HepG2 (cell line): ENCODE data around the gene CES3. TPM values are rescaled to one million over a fixed set of nuclear protein-coding genes. Genes with fewer than 3 reads are reported as not detected.
A peak's percentile ranks its signal among the peaks of the same experiment; 100 is the strongest.

Experiments used
- ARNT ChIP-seq: fragments of 450-650 bp; IDR thresholded peaks from 2 replicates; pipeline ENCODE4 v1.6.1; 2017
- ATAD3A ChIP-seq: sonication (generic); formaldehyde crosslinking; IDR thresholded peaks from 2 replicates; pipeline ENCODE4 v1.4.0; 2020; ENCODE audit warnings: missing genetic modification reagents
- BRF2 ChIP-seq: sonication (generic); formaldehyde crosslinking; IDR thresholded peaks from 2 replicates; pipeline ENCODE4 v1.8.1; 2022; ENCODE audit warnings: mild to moderate bottlenecking, missing genetic modification reagents
- DPF2 ChIP-seq: sonication (generic); formaldehyde crosslinking; IDR thresholded peaks from 2 replicates; pipeline ENCODE4 v1.4.0; 2020; ENCODE audit warnings: mild to moderate bottlenecking, low read depth, missing genetic modification reagents, borderline replicate concordance
- GMEB1 ChIP-seq: sonication (generic); formaldehyde crosslinking; IDR thresholded peaks from 2 replicates; pipeline ENCODE4 v1.5.1; 2020; ENCODE audit warnings: missing genetic modification reagents, mild to moderate bottlenecking, borderline replicate concordance
- HMG20A ChIP-seq: IDR thresholded peaks from 2 replicates; pipeline ENCODE4 v1.6.1; 2016; ENCODE audit warnings: borderline replicate concordance
- HNF1B ChIP-seq: sonication (generic); formaldehyde crosslinking; IDR thresholded peaks from 2 replicates; pipeline ENCODE4 v1.5.1; 2020; ENCODE audit warnings: mild to moderate bottlenecking, moderate library complexity, missing genetic modification reagents
- LBX2 ChIP-seq: sonication (generic); formaldehyde crosslinking; IDR thresholded peaks from 2 replicates; pipeline ENCODE4 v1.5.0; 2020; ENCODE audit warnings: missing genetic modification reagents, mild to moderate bottlenecking, borderline replicate concordance
- MTERF4 ChIP-seq: sonication (generic); formaldehyde crosslinking; IDR thresholded peaks from 2 replicates; pipeline ENCODE4 v1.8.0; 2023; ENCODE audit warnings: mild to moderate bottlenecking, missing genetic modification reagents
- MYNN ChIP-seq: sonication (generic); formaldehyde crosslinking; IDR thresholded peaks from 2 replicates; pipeline ENCODE4 v1.4.0; 2020; ENCODE audit warnings: mild to moderate bottlenecking, low read depth, missing genetic modification reagents
- NCOA2 ChIP-seq: sonication (generic); formaldehyde crosslinking; IDR thresholded peaks from 2 replicates; pipeline ENCODE4 v1.8.0; 2022; ENCODE audit warnings: inconsistent platforms
- NFATC3 ChIP-seq: sonication (generic); formaldehyde crosslinking; IDR thresholded peaks from 2 replicates; pipeline ENCODE4 v1.5.1; 2020; ENCODE audit warnings: mild to moderate bottlenecking, missing genetic modification reagents
- NFE2L1 ChIP-seq: sonication (generic); formaldehyde crosslinking; IDR thresholded peaks from 2 replicates; pipeline ENCODE4 v1.4.0; 2020; ENCODE audit warnings: missing genetic modification reagents, mild to moderate bottlenecking, borderline replicate concordance
- SRSF9 ChIP-seq: fragments of 200-400 bp; formaldehyde crosslinking; IDR thresholded peaks from 2 replicates; pipeline ENCODE4 v1.6.1; 2018; ENCODE audit warnings: borderline replicate concordance, mild to moderate bottlenecking, low read depth, low read length; ENCODE audit not compliant: insufficient read depth, poor library complexity, severe bottlenecking
- TIGD3 ChIP-seq: sonication (generic); formaldehyde crosslinking; IDR thresholded peaks from 2 replicates; pipeline ENCODE4 v1.5.1; 2020; ENCODE audit warnings: mild to moderate bottlenecking, missing genetic modification reagents, borderline replicate concordance
- ZFP36L2 ChIP-seq: sonication (generic); formaldehyde crosslinking; IDR thresholded peaks from 2 replicates; pipeline ENCODE4 v1.4.0; 2020; ENCODE audit warnings: missing genetic modification reagents
- ZMAT5 ChIP-seq: sonication (generic); formaldehyde crosslinking; IDR thresholded peaks from 2 replicates; pipeline ENCODE4 v1.5.0; 2020; ENCODE audit warnings: mild to moderate bottlenecking, low read depth, missing genetic modification reagents, borderline replicate concordance
- ZNF616 ChIP-seq: sonication (generic); formaldehyde crosslinking; IDR thresholded peaks from 2 replicates; pipeline ENCODE4 v1.5.0; 2020; ENCODE audit warnings: low read depth, mild to moderate bottlenecking, missing genetic modification reagents
- ZNF781 ChIP-seq: sonication (generic); formaldehyde crosslinking; IDR thresholded peaks from 2 replicates; pipeline ENCODE4 v1.5.1; 2020; ENCODE audit warnings: borderline replicate concordance, mild to moderate bottlenecking, missing genetic modification reagents; ENCODE audit errors: not compliant biosample characterization
- ZNF792 ChIP-seq: IDR thresholded peaks from 2 replicates; pipeline ENCODE4 v1.6.1; 2016
- ZNF816 ChIP-seq: sonication (generic); formaldehyde crosslinking; IDR thresholded peaks from 2 replicates; pipeline ENCODE4 v1.8.0; 2022; ENCODE audit warnings: missing genetic modification reagents, mild to moderate bottlenecking, borderline replicate concordance
- polyA plus RNA-seq, 8 experiments: library from polyadenylated mRNA; depleted of rRNA in 3 of 8; stranded (reverse) in 7 of 8; unstranded in 1 of 8; fragments of >200 nt; fragmentation: Illumina TruSeq in 4 of 8; extraction: Trizol in 4 of 8; gene quantifications; 2 replicates each; pipeline versions ENCODE4 v1.2.1 to v1.2.3, GENCODE V29; 2011 to 2016; ENCODE audit warnings: low read depth in 4 of 8, missing spikeins in 1 of 8, mixed read lengths in 1 of 8; ENCODE audit not compliant: insufficient read depth in 1 of 8
- total RNA-seq, 5 experiments: library from RNA; depleted of rRNA; stranded (reverse); fragments of >200 nt; fragmentation: Illumina TruSeq; extraction: Trizol; gene quantifications; 2 replicates each; pipeline ENCODE4 v1.2.3, GENCODE V29; 2016; ENCODE audit warnings: low read depth in 1 of 5

The CES3 gene
- total and polyA plus RNA-seq, 2 of the 13 experiments (the other 11 are each of a cell fraction or from before 2014, with no cell fraction given) = 6.6 to 17.4 TPM

- no peak for TF ChIP-seq TIGD3
- 0 out of 2 replicates have a peak, but pooled peaks have one; percentile 51 for TF ChIP-seq NFE2L1
- TF ChIP-seq ARNT = no peak
- TF ChIP-seq HMG20A (CRISPR knock-in tag) = no peak
- 0 out of 2 replicates have a peak, but pooled peaks have one; percentile 34 for TF ChIP-seq ZFP36L2 (CRISPR knock-in tag)
- no peak for TF ChIP-seq MTERF4
- TF ChIP-seq ZNF792 = 0 out of 2 replicates have a peak, but pooled peaks have one; percentile 47
- TF ChIP-seq ZNF816 = 0 out of 2 replicates have a peak, but pooled peaks have one; percentile 58
- no peak for TF ChIP-seq DPF2
- TF ChIP-seq ATAD3A (CRISPR knock-in tag) = no peak
- TF ChIP-seq BRF2 = peak; percentile 89
- TF ChIP-seq GMEB1 (CRISPR knock-in tag) = peak; percentile 48; the same call in 1 of the 2 replicates
- no peak for TF ChIP-seq MYNN (CRISPR knock-in tag)
- TF ChIP-seq ZMAT5 (CRISPR knock-in tag) = 0 out of 2 replicates have a peak, but pooled peaks have one; percentile 38
- TF ChIP-seq ZNF781 (CRISPR knock-in tag) = no peak
- no peak for TF ChIP-seq NFATC3 (CRISPR knock-in tag)
- no peak for TF ChIP-seq SRSF9
- TF ChIP-seq LBX2 (CRISPR knock-in tag) = no peak
- TF ChIP-seq ZNF616 (CRISPR knock-in tag) = no peak
- TF ChIP-seq HNF1B (CRISPR knock-in tag) = peak; percentile 95
- no peak; the same call in 1 of the 2 replicates for TF ChIP-seq NCOA2 (CRISPR knock-in tag)
These were observed 25.6 kb upstream of the CES3 start, which contains the start of gene CES2 (continued) for GRCh38 chr16:66935314-66936011.
